ENCODE measurements around the gene PTPRA.

GRCh38 chr20:2993250-2993649, 120.0 kb downstream of the PTPRA start:
- no peak for TF ChIP-seq CTCF (IDR thresholded peaks at IDR 0.05; ENCODE audit: poor library complexity)
- TF ChIP-seq EZH2 (IDR thresholded peaks at IDR 0.05; ENCODE audit: borderline replicate concordance), result no peak

Measured in hepatocyte (in vitro differentiated cells).